Ishikawa (cell line): ENCODE measurements around the gene FMNL2.

Experiments used
- CEBPB ChIP-seq: IDR thresholded peaks from 2 replicates; pipeline ENCODE4 v1.6.1; 2012
- EP300 ChIP-seq: IDR thresholded peaks from 2 replicates; pipeline ENCODE4 v1.6.1; 2012; ENCODE audit warnings: borderline replicate concordance
- TAF1 ChIP-seq: IDR thresholded peaks from 2 replicates; pipeline ENCODE4 v1.6.1; 2012; ENCODE audit warnings: low read depth, mild to moderate bottlenecking
- TF ChIP-seq, protein P1 (sequence below): IDR thresholded peaks from 2 replicates; pipeline ENCODE4 v1.6.1; 2012
- TF ChIP-seq, protein P2 (sequence below): IDR thresholded peaks from 2 replicates; pipeline ENCODE4 v1.6.1; 2012; ENCODE audit warnings: low read depth, mild to moderate bottlenecking

DNA sequence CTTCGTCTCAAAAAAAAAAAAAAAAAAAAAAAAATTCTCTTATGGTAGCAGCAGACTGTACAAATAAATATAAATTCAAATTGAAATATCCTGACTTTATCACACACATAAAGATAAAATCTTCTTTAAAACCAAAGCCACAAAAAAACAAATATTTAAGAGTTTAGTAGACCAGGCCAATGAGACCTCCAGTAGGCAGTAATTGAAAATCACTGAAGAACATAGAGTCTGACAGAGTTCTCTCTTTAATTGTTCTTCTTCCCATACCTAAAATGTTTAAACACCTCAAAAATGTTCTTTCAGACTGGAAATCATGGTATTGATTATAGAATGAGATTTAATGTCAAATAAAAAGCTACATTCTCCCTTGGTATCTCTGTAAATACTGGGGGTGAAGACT lies 361.5 kb downstream of the FMNL2 start:
- TF ChIP-seq, protein P1, sequence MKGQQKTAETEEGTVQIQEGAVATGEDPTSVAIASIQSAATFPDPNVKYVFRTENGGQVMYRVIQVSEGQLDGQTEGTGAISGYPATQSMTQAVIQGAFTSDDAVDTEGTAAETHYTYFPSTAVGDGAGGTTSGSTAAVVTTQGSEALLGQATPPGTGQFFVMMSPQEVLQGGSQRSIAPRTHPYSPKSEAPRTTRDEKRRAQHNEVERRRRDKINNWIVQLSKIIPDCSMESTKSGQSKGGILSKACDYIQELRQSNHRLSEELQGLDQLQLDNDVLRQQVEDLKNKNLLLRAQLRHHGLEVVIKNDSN: no peak
- TF ChIP-seq CEBPB (no peak), EP300 (no peak), TAF1 (no peak)
- TF ChIP-seq, protein P2, sequence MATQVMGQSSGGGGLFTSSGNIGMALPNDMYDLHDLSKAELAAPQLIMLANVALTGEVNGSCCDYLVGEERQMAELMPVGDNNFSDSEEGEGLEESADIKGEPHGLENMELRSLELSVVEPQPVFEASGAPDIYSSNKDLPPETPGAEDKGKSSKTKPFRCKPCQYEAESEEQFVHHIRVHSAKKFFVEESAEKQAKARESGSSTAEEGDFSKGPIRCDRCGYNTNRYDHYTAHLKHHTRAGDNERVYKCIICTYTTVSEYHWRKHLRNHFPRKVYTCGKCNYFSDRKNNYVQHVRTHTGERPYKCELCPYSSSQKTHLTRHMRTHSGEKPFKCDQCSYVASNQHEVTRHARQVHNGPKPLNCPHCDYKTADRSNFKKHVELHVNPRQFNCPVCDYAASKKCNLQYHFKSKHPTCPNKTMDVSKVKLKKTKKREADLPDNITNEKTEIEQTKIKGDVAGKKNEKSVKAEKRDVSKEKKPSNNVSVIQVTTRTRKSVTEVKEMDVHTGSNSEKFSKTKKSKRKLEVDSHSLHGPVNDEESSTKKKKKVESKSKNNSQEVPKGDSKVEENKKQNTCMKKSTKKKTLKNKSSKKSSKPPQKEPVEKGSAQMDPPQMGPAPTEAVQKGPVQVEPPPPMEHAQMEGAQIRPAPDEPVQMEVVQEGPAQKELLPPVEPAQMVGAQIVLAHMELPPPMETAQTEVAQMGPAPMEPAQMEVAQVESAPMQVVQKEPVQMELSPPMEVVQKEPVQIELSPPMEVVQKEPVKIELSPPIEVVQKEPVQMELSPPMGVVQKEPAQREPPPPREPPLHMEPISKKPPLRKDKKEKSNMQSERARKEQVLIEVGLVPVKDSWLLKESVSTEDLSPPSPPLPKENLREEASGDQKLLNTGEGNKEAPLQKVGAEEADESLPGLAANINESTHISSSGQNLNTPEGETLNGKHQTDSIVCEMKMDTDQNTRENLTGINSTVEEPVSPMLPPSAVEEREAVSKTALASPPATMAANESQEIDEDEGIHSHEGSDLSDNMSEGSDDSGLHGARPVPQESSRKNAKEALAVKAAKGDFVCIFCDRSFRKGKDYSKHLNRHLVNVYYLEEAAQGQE: no peak
